Naive thymus-derived CD8-positive, alpha-beta T cell (primary cell): Measurements from ENCODE around the gene DOCK8. TPM values are rescaled to one million over a fixed set of nuclear protein-coding genes. Genes with fewer than 3 reads are reported as not detected.
A peak's percentile ranks its signal among the peaks of the same experiment; 100 is the strongest.

Experiments used
- ATAC-seq, 2 donors: fragments of 150-1000 bp; cut with Tn5 transposase in 1 of 2; sonication (Bioruptor Pico), chemical (Tn5 transposase) in 1 of 2; 1 replicate in 1 of 2; 2 replicates in 1 of 2; pipeline ENCODE4 v1.10.0; 2021; ENCODE audit warnings: mild to moderate bottlenecking in 2 of 2, moderate library complexity in 2 of 2
- POLR2A ChIA-PET: fragments of 350-600 bp; sonication (Branson Sonifier 250); formaldehyde crosslinking; loops from one replicate; lab custom pipeline; 2021; ENCODE audit warnings: antibody characterized with exemption; lab: Charles Lee
- DNase-seq, 10 donors: peaks; one replicate each; pipeline versions ENCODE4 v3.0.0 to v3.0.0-alpha.2; 2020 to 2022
- H3K27ac Mint-ChIP-seq, 10 donors: one replicate each; pipeline ENCODE4 v1.8.0; 2020 to 2022; ENCODE audit warnings: mild to moderate bottlenecking in 10 of 10, mixed read lengths in 10 of 10, moderate library complexity in 4 of 10, inconsistent platforms in 1 of 10
- H3K27me3 Mint-ChIP-seq, 5 donors: one replicate each; pipeline ENCODE4 v1.8.0; 2021 to 2022; ENCODE audit warnings: mixed read lengths in 5 of 5
- H3K36me3 Mint-ChIP-seq, 3 donors: one replicate each; pipeline ENCODE4 v1.8.0; 2020 to 2022; ENCODE audit warnings: mixed read lengths in 3 of 3, mild to moderate bottlenecking in 2 of 3, inconsistent platforms in 1 of 3
- H3K4me1 Mint-ChIP-seq, 4 donors: one replicate each; pipeline ENCODE4 v1.8.0; 2021 to 2022; ENCODE audit warnings: mixed read lengths in 4 of 4
- H3K4me3 Mint-ChIP-seq, 10 donors: one replicate each; pipeline ENCODE4 v1.8.0; 2020 to 2022; ENCODE audit warnings: mild to moderate bottlenecking in 10 of 10, mixed read lengths in 10 of 10, moderate library complexity in 6 of 10, inconsistent platforms in 1 of 10
- H3K9me3 Mint-ChIP-seq, 9 donors: one replicate each; pipeline ENCODE4 v1.8.0; 2020 to 2022; ENCODE audit warnings: mixed read lengths in 9 of 9, mild to moderate bottlenecking in 3 of 9, inconsistent platforms in 1 of 9, moderate library complexity in 1 of 9
- polyA plus RNA-seq, 3 donors: library from polyadenylated mRNA; unstranded; fragments of 300-500 nt; fragmentation: Illumina TruSeq; gene quantifications; one replicate each; pipeline ENCODE4 v1.2.3, GENCODE V29; 2021
- total RNA-seq, 8 experiments: library from RNA in 2 of 8; stranded (reverse) in 2 of 8; gene quantifications; one replicate each; pipeline ENCODE4 v1.2.3 and lab custom pipeline; 2021 to 2026

The DOCK8 gene
- total and polyA plus RNA-seq, 5 experiments from 2014 or later: 41.5 to 224 (median 52.2) TPM

DNA sequence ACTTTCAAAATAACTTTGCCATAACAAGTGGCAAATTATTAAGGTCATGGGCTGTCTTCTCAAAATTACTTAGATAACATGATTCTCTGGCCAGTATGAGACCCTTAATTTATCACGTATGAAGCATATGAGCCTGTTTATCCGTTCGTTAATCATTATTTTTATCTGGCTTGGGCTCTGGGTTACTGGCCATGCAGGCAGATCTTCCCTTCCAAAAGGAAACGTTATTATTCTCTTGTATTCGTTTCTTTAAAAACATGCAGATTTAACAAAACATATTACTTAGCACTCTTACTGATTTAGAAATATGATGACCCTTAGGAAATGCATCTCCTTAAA lies 148.6 kb downstream of the DOCK8 start:
- POLR2A ChIA-PET: no interaction called here
- ATAC-seq (no peak), DNase-seq (no peak)
- H3K36me3 Mint-ChIP-seq: peaks cover 0 to 93% (median 15%) of the 10 kb centered on the region in 3 donors
- H3K4me3 Mint-ChIP-seq: no peak overlapping the region
- peaks cover 0 to 7% (median 5%) of the 10 kb centered on the region in 4 donors for H3K4me1 Mint-ChIP-seq
- H3K27me3 Mint-ChIP-seq: no peaks in the 10 kb centered on the region
- peak overlapping the region in 1 of 10 donors; percentile 63 for H3K27ac Mint-ChIP-seq
- no peaks in the 10 kb centered on the region for H3K9me3 Mint-ChIP-seq

- no peak for DNase-seq
- ATAC-seq: no peak
- H3K4me3 Mint-ChIP-seq: no peak overlapping the region
- H3K4me1 Mint-ChIP-seq: peaks cover 0 to 7% (median 4%) of the 10 kb centered on the region in 4 donors
- no peaks in the 10 kb centered on the region for H3K27me3 Mint-ChIP-seq
- peaks cover 0 to 97% (median 22%) of the 10 kb centered on the region in 3 donors for H3K36me3 Mint-ChIP-seq
- no peaks in the 10 kb centered on the region for H3K9me3 Mint-ChIP-seq
- POLR2A ChIA-PET: no interaction called here
- H3K27ac Mint-ChIP-seq: peak overlapping the region in 5 of 10 donors; percentile 6 to 78 (median 18)
Measured at GRCh38 chr9:365436-365835, 150.8 kb downstream of the DOCK8 start.

DNA sequence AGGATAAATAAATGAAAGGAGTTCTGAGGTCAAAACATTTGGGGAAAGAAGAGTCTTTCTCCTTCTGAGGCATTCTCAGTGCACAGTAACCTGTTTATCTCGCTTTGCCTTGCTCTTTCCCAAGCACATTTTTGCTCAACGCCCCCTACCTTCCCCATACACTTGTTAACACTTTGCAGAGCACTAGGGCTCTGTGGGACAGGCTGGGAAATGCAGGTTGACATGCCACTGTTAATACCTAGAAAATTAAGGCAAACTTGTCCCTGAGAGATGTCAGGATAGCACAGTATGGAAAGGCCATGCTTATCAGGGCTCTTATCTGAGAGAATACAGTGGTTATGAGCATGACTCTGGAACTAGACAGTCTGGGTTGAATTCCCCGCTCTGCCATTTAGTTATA lies 152.0 kb downstream of the DOCK8 start:
- Mint-ChIP-seq H3K4me3 (no peak overlapping the region), H3K9me3 (no peaks in the 10 kb centered on the region), H3K27ac (peak overlapping the region in 6 of 10 donors; percentile 12 to 75 (median 37)), H3K36me3 (peaks cover 0 to 97% (median 19%) of the 10 kb centered on the region in 3 donors), H3K4me1 (peaks cover 0 to 7% (median 3%) of the 10 kb centered on the region in 4 donors), H3K27me3 (no peaks in the 10 kb centered on the region)
- POLR2A ChIA-PET: no interaction called here
- ATAC-seq: no peak
- no peak for DNase-seq

GRCh38 chr9:370086-370485 lies 155.4 kb downstream of the DOCK8 start:
- no peak for ATAC-seq
- Mint-ChIP-seq H3K4me3 (no peak overlapping the region), H3K4me1 (peaks cover 0 to under 1% (median 0%) of the 10 kb centered on the region in 4 donors), H3K9me3 (no peaks in the 10 kb centered on the region), H3K27me3 (no peaks in the 10 kb centered on the region), H3K36me3 (peaks cover 5 to 97% (median 30%) of the 10 kb centered on the region in 3 donors), H3K27ac (peak overlapping the region in 1 of 10 donors; percentile 29)
- POLR2A ChIA-PET: no interaction called here
- no peak for DNase-seq

GRCh38 chr9:371349-371748 lies 156.7 kb downstream of the DOCK8 start:
- peaks cover 5 to 97% (median 24%) of the 10 kb centered on the region in 3 donors for H3K36me3 Mint-ChIP-seq
- no peak overlapping the region for H3K4me3 Mint-ChIP-seq
- H3K4me1 Mint-ChIP-seq: no peaks in the 10 kb centered on the region
- DNase-seq: no peak
- ATAC-seq: no peak
- POLR2A ChIA-PET: no interaction called here
- H3K27ac Mint-ChIP-seq: peak overlapping the region in 4 of 10 donors; percentile 6 to 66 (median 36)
- no peaks in the 10 kb centered on the region for H3K9me3 Mint-ChIP-seq
- no peaks in the 10 kb centered on the region for H3K27me3 Mint-ChIP-seq

DNA sequence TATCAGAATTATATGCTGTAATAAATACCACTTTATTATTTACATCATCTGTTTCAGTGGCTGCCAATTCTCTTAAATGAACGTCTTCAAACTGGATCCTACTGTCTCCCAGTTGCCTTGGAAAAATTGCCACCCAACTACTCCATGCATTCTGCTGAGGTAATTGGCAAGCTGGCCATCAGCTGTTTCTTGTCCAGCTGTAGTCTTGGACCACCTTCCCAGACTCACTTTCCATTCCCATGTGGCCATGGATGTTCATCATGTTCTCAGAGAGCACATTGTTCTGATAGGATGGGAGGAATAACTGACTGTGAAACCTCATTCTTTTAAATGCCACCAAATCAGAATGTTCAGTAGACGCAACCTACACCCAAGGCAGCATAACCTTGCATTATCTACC lies 157.5 kb downstream of the DOCK8 start:
- DNase-seq (no peak), ATAC-seq (no peak)
- Mint-ChIP-seq H3K36me3 (peaks cover 5 to 97% (median 29%) of the 10 kb centered on the region in 3 donors), H3K4me1 (no peaks in the 10 kb centered on the region), H3K27me3 (no peaks in the 10 kb centered on the region), H3K4me3 (no peak overlapping the region), H3K27ac (peak overlapping the region in 2 of 10 donors; percentile 17 to 37), H3K9me3 (no peaks in the 10 kb centered on the region)
- POLR2A ChIA-PET: no interaction called here

DNA sequence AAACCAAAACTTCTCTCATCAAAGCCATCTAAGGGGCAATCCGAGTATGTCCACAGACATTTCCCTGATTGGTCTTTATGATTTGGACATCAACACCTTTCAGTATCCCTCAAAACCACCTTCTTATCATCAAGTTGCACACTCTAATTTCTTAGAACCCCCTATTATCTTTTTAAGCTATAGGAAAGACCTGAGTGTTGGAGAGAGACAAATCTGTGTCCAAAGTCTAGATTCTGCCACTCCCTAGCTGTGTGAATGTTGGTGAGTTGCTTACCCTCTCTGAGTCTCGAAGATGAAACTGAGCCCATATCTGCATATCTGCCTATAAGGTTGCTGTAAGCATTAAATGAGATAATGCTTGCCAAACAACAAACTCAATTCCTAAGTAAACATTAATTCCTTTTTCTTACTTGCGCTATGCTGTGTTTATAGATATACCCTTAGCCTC lies 159.1 kb downstream of the DOCK8 start:
- ATAC-seq (no peak), DNase-seq (no peak)
- peaks cover 5 to 11% (median 8%) of the 10 kb centered on the region in 4 donors for H3K4me1 Mint-ChIP-seq
- peak overlapping the region in 5 of 10 donors; percentile 9 to 71 (median 18) for H3K27ac Mint-ChIP-seq
- no peak overlapping the region for H3K4me3 Mint-ChIP-seq
- POLR2A ChIA-PET: interaction anchor here (0.7 kb wide), 1 partner anchor 21 kb away, joined by 4 read pairs; no protein-coding TSS in a partner anchor
- peaks cover 5 to 98% (median 25%) of the 10 kb centered on the region in 3 donors for H3K36me3 Mint-ChIP-seq
- no peaks in the 10 kb centered on the region for H3K9me3 Mint-ChIP-seq
- no peaks in the 10 kb centered on the region for H3K27me3 Mint-ChIP-seq

DNA sequence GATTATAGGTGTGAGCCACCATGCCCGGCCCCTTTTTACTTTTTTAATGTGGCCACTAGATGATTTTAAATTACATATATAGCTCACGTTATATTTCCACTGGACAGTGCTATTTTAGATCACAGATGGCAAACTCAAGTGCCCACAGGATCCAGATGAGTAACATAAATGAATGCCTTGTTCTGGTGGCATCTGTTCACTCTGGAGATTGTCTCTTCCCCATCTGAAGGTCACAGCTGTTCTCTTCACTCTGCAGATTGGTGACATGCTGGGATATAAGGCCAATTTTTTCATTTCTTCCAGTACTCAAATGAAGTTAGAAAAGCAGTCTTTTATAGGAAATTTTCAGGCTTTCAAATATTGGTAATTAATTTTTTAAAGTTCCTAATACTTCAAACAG lies 160.1 kb downstream of the DOCK8 start:
- no peak for DNase-seq
- no peak for ATAC-seq
- peaks cover 5 to 98% (median 28%) of the 10 kb centered on the region in 3 donors for H3K36me3 Mint-ChIP-seq
- H3K9me3 Mint-ChIP-seq: no peaks in the 10 kb centered on the region
- no peaks in the 10 kb centered on the region for H3K27me3 Mint-ChIP-seq
- H3K27ac Mint-ChIP-seq: peak overlapping the region in 2 of 10 donors; percentile 47 to 75
- POLR2A ChIA-PET: no interaction called here
- H3K4me3 Mint-ChIP-seq: no peak overlapping the region
- H3K4me1 Mint-ChIP-seq: peaks cover 5 to 11% (median 9%) of the 10 kb centered on the region in 4 donors

DNA sequence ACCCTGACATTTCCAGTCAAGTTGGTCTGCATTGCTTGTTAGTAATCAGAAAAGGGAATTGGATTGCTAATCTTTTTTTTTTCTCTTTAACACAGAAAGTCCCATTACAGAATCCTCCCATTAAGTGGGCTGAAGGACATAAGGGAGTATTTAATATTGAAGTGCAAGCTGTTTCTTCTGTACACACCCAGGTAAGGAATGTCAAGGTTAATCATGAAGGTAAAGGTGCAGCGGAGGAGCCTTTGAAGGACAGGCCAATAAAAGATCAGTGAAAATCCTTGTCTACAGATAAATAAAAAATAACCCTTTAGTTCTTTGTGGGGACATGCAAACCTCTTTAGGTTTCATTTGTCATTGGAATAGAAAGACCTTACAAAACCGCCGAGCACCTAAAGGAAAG lies 161.4 kb downstream of the DOCK8 start:
- Mint-ChIP-seq H3K27me3 (no peaks in the 10 kb centered on the region), H3K4me3 (no peak overlapping the region), H3K4me1 (peaks cover 5 to 11% (median 9%) of the 10 kb centered on the region in 4 donors), H3K27ac (peak overlapping the region in 1 of 10 donors; percentile 0), H3K36me3 (peaks cover 7 to 90% (median 24%) of the 10 kb centered on the region in 3 donors), H3K9me3 (no peaks in the 10 kb centered on the region)
- POLR2A ChIA-PET: no interaction called here
- DNase-seq: no peak
- no peak for ATAC-seq

GRCh38 chr9:378263-378662 lies 163.6 kb downstream of the DOCK8 start:
- Mint-ChIP-seq H3K27ac (peak overlapping the region in 9 of 10 donors; percentile 17 to 92 (median 78)), H3K36me3 (peaks cover 4 to 88% (median 20%) of the 10 kb centered on the region in 3 donors), H3K4me3 (no peak overlapping the region), H3K4me1 (peaks cover 5 to 12% (median 10%) of the 10 kb centered on the region in 4 donors), H3K27me3 (no peaks in the 10 kb centered on the region), H3K9me3 (no peaks in the 10 kb centered on the region)
- DNase-seq (peak in 2 of 10 donors; percentile 14 to 17), ATAC-seq (peak; percentile 30 to 60)
- POLR2A ChIA-PET: interaction anchor here (1.1 kb wide), 1 partner anchor 9 kb away, joined by 5 read pairs; no protein-coding TSS in a partner anchor

- ATAC-seq: no peak
- Mint-ChIP-seq H3K4me3 (no peak overlapping the region), H3K9me3 (no peaks in the 10 kb centered on the region), H3K36me3 (peaks cover 4 to 86% (median 14%) of the 10 kb centered on the region in 3 donors), H3K4me1 (peaks cover 5 to 12% (median 10%) of the 10 kb centered on the region in 4 donors), H3K27me3 (no peaks in the 10 kb centered on the region), H3K27ac (peak overlapping the region in 3 of 10 donors; percentile 63 to 79 (median 75))
- POLR2A ChIA-PET: no interaction called here
- no peak for DNase-seq
Measured at GRCh38 chr9:382383-382782, 167.7 kb downstream of the DOCK8 start.

DNA sequence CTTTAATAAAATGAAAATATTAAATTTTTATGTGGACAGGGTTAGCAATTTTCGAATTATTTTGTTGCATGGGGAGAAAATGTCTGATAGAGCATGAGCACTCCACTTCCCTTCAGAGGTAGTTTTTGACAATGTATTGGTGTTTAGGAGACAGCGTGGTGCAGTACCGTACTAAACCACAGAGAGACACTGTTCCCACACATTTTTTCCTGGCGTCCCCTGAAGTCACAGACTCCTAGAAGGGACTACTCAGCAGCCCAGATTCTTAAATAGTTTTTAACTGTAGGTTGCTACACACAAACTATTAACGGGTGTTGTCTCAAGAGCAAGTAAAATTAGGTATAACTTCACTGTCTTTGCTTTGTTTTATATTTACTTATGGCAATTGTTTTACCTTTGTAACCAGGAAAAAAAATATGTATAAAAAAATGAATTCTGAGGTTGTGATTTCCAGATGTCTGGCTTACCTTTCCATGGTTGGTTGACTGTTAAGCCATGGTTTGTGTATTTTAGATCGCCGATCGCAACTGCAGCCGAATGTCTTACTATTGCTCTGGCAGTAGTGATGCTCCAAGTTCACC lies 171.2 kb downstream of the DOCK8 start:
- H3K9me3 Mint-ChIP-seq: no peaks in the 10 kb centered on the region
- POLR2A ChIA-PET: no interaction called here
- no peak overlapping the region for H3K4me3 Mint-ChIP-seq
- H3K27ac Mint-ChIP-seq: peak overlapping the region in 6 of 10 donors; percentile 24 to 87 (median 69)
- ATAC-seq: peak in 1 of 2 donors; percentile 69
- H3K4me1 Mint-ChIP-seq: peaks cover 0 to 2% (median 0%) of the 10 kb centered on the region in 4 donors
- peak in 3 of 10 donors; percentile 11 to 17 (median 15) for DNase-seq
- no peaks in the 10 kb centered on the region for H3K27me3 Mint-ChIP-seq
- H3K36me3 Mint-ChIP-seq: peaks cover 4 to 95% (median 18%) of the 10 kb centered on the region in 3 donors

DNA sequence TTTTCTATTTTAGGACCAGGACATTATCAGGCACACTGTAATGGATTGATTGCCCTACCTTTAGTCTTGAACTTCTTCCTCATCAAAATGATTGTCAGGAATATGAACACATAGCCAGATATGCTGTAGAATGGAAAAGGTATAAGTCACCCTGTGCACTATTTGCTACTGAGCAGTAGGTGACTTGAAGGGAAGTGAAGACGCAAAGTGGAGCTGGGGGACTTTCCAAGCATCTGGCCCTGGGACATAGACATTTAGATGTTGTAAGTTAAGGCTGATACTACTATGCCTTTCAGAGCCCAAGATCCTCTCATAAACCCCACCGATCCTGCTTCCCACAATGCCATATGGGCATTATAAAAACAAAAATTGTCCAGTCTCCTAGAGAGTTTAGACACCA lies 174.5 kb downstream of the DOCK8 start:
- POLR2A ChIA-PET: no interaction called here

More for the DNA sequence above, 174.5 kb downstream of the DOCK8 start:
- Mint-ChIP-seq H3K4me3 (no peak overlapping the region), H3K27ac (peak overlapping the region in 8 of 10 donors; percentile 4 to 79 (median 39)), H3K36me3 (peaks cover 0 to 97% (median 12%) of the 10 kb centered on the region in 3 donors), H3K4me1 (peaks cover 0 to 2% (median under 1%) of the 10 kb centered on the region in 4 donors), H3K27me3 (no peaks in the 10 kb centered on the region), H3K9me3 (no peaks in the 10 kb centered on the region)
- ATAC-seq: no peak
- DNase-seq: no peak
